Fibroblast of pulmonary artery (primary cell): ENCODE results near the gene GDAP1L1.
"Not testable (repeated sequence)": the region's sequence is repeated elsewhere in the genome, so short reads cannot be mapped to it uniquely, and the experiment has no call there.

ENCODE experiments used
- DNase-seq: peaks from one replicate; pipeline ENCODE4 v3.0.0-alpha.2; 2010; ENCODE audit warnings: low read depth
- H3K4me3 ChIP-seq: replicated peaks from 2 replicates; pipeline ENCODE4 v1.5.1; 2011; ENCODE audit warnings: low read depth, mild to moderate bottlenecking, control low read depth, low read length, moderate library complexity
- CTCF ChIP-seq: IDR thresholded peaks from 2 replicates; pipeline ENCODE4 v1.5.1; 2011; ENCODE audit warnings: mild to moderate bottlenecking, control low read depth, low read length, inconsistent platforms; ENCODE audit errors: missing control alignments

Gene GDAP1L1

DNA sequence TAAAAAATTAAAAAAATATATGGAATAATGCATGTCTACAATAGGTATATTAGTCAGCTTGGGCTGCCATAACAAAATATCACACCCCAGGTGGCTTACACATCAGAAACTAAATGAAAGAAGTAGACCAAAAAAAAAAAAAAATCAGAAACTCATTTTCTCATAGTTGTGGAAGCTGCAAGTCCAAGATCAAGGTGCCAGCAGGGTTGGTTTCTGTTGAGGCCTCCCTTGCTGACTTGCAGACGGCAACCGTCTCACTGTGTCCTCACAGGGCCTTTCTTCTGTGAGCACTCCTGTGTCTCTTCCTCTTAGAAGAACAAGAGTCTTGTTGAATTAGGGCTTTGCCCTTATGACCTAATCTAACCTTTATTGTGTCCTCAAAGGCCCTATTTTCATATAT, 11.4 kb upstream of the GDAP1L1 start:
- TF ChIP-seq CTCF = no peak
- DNase-seq = no peak
- no peak overlapping the region for H3K4me3 ChIP-seq

DNA sequence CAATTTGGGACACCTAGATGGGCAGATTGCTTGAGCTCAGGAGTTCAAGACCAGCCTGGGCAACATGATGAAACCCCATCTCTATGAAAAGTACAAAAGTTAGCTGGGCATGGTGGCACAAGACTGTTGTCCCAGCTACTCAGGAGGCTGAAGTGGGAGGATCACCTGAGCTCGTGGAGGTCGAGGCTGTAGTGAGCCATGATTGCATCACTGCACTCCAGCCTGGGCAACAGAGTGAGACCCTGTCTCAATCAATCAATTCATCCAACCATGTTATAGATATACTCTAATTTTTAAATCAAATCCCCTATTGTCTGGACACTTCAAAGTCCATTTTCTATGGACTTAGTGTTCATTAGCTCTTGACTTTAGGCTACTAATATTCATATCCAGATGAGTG, 10.3 kb upstream of the GDAP1L1 start:
- DNase-seq, H3K4me3 ChIP-seq: not testable (repeated sequence)

DNA sequence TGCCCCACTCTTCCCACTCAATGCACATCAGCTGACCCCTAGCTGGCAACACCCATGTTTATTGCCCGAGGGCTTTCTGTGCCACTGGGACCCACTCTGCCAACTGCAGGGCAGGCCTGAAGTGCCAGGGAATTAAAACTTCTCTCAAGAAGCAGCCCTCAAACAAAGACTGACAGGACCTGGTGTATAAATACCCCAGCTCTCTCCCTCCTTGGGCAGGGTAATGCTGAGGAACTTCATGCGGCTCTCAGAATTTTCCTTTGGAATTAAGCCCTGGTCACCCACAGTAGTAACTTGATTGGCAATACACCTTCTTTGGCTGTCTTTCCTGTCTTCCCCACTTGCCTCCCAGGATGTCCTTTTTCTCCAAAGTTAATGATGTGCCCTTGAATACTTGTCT, 5.3 kb upstream of the GDAP1L1 start:
- no peak for DNase-seq
- TF ChIP-seq CTCF = no peak
- no peak overlapping the region for H3K4me3 ChIP-seq

- no peak for TF ChIP-seq CTCF
- no peak for DNase-seq
These were observed 1.1 kb upstream of the GDAP1L1 start for GRCh38 chr20:44245977-44246376.

GRCh38 chr20:44247586-44248409, 690 bp downstream of the GDAP1L1 start:
- no peak overlapping the region for H3K4me3 ChIP-seq
- TF ChIP-seq CTCF = peak; percentile 43
- DNase-seq = peak; percentile 32

More at GRCh38 chr20:44245977-44246376, 1.1 kb upstream of the GDAP1L1 start:
- no peak overlapping the region for H3K4me3 ChIP-seq

GRCh38 chr20:44248410-44248759, 1.3 kb downstream of the GDAP1L1 start:
- DNase-seq = no peak
- H3K4me3 ChIP-seq = no peak overlapping the region

DNA sequence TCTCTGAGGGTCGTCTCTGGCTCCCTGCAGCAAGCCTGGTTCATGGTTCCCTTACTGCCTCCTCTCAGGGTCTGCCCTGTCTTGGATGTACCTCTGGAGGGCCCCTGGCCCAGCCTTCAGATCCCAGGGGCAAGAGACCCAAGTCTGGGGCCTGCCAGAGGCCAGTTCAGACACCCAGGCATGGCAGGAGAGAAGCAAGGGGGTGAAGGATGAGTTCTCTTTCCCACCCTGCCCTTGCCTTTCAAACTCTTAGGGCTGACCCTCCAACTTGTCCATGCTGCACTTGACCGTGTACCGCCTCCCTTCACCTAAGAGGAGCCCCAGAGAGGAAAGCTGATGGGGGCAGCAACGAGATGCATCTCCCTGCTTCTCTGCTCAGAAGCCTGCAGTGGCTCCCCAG, 4.2 kb downstream of the GDAP1L1 start:
- no peak for TF ChIP-seq CTCF

More at GRCh38 chr20:44248410-44248759, 1.3 kb downstream of the GDAP1L1 start:
- no peak for TF ChIP-seq CTCF

More for the DNA sequence above, 4.2 kb downstream of the GDAP1L1 start:
- no peak for DNase-seq
- H3K4me3 ChIP-seq = no peak overlapping the region
